WTC11 (cell line): Measurements from ENCODE around the gene INPP5E. TPM values are rescaled to one million over a fixed set of nuclear protein-coding genes. Genes with fewer than 3 reads are reported as not detected.

Source experiments
- ATAC-seq: fragments of 200-7000 bp; cut with Tn5 transposase; 2 replicates; pipeline ENCODE4 v1.10.0; 2021; ENCODE audit warnings: mild to moderate bottlenecking, moderate library complexity
- CTCF ChIA-PET: fragments of 300-600 bp; sonication (Branson Sonifier 250); formaldehyde crosslinking; loops from one replicate; lab custom pipeline; 2021; ENCODE audit warnings: antibody characterized with exemption; lab: Charles Lee
- POLR2A ChIA-PET: fragments of 350-600 bp; sonication (Branson Sonifier 250); formaldehyde crosslinking; loops from one replicate; lab custom pipeline; 2021; ENCODE audit warnings: antibody characterized with exemption; lab: Charles Lee
- DNase-seq: peaks from one replicate; pipeline ENCODE4 v3.0.0; 2021; ENCODE audit warnings: low spot score
- H3K27ac Mint-ChIP-seq: 2 replicates; pipeline ENCODE4 v1.8.0; 2021; ENCODE audit warnings: mixed read lengths
- H3K27me3 Mint-ChIP-seq: 2 replicates; pipeline ENCODE4 v1.8.0; 2021; ENCODE audit warnings: low read depth, mild to moderate bottlenecking, moderate library complexity, mixed read lengths
- H3K36me3 Mint-ChIP-seq: 2 replicates; pipeline ENCODE4 v1.8.0; 2021; ENCODE audit warnings: mixed read lengths
- H3K4me1 Mint-ChIP-seq: 2 replicates; pipeline ENCODE4 v1.8.0; 2022; ENCODE audit warnings: mixed read lengths
- H3K4me3 Mint-ChIP-seq: 2 replicates; pipeline ENCODE4 v1.8.0; 2021; ENCODE audit warnings: mild to moderate bottlenecking, moderate library complexity, mixed read lengths
- H3K9me3 Mint-ChIP-seq: 2 replicates; pipeline ENCODE4 v1.8.0; 2021; ENCODE audit warnings: mixed read lengths
- ELF4 ChIP-seq: sonication (generic); formaldehyde crosslinking; IDR thresholded peaks from 2 replicates; pipeline ENCODE4 v1.8.1; 2022; ENCODE audit warnings: low read depth, mild to moderate bottlenecking, moderate library complexity, missing genetic modification reagents
- ESRRA ChIP-seq: sonication (generic); formaldehyde crosslinking; IDR thresholded peaks from 2 replicates; pipeline ENCODE4 v1.8.1; 2022; ENCODE audit warnings: mild to moderate bottlenecking, missing genetic modification reagents, borderline replicate concordance
- JAZF1 ChIP-seq: fragments of 250-450 bp; sonication (Bioruptor Pico); IDR thresholded peaks from 2 replicates; pipeline ENCODE4 v1.9.0; 2021; ENCODE audit warnings: moderate library complexity, mild to moderate bottlenecking, inconsistent platforms
- MYBL2 ChIP-seq: sonication (generic); formaldehyde crosslinking; IDR thresholded peaks from 2 replicates; pipeline ENCODE4 v1.8.1; 2023; ENCODE audit warnings: mild to moderate bottlenecking, moderate library complexity, missing genetic modification reagents
- NR2C2 ChIP-seq: sonication (generic); formaldehyde crosslinking; IDR thresholded peaks from 2 replicates; pipeline ENCODE4 v1.8.0; 2022; ENCODE audit warnings: mild to moderate bottlenecking, missing genetic modification reagents
- RELA ChIP-seq: sonication (generic); formaldehyde crosslinking; IDR thresholded peaks from 2 replicates; pipeline ENCODE4 v1.8.1; 2022; ENCODE audit warnings: missing genetic modification reagents, mild to moderate bottlenecking, borderline replicate concordance
- SOX15 ChIP-seq: fragments of 250-450 bp; sonication (Bioruptor Pico); IDR thresholded peaks from 2 replicates; pipeline ENCODE4 v1.9.0; 2021; ENCODE audit warnings: mild to moderate bottlenecking
- TCF7 ChIP-seq: sonication (generic); formaldehyde crosslinking; IDR thresholded peaks from 2 replicates; pipeline ENCODE4 v1.8.0; 2022; ENCODE audit warnings: mild to moderate bottlenecking, low read depth, missing genetic modification reagents, moderate library complexity
- TEAD1 ChIP-seq: sonication (generic); formaldehyde crosslinking; IDR thresholded peaks from 2 replicates; pipeline ENCODE4 v1.8.0; 2022; ENCODE audit warnings: mild to moderate bottlenecking, missing genetic modification reagents
- ZNF232 ChIP-seq: sonication (generic); formaldehyde crosslinking; IDR thresholded peaks from 2 replicates; pipeline ENCODE4 v1.8.0; 2022; ENCODE audit warnings: mild to moderate bottlenecking, missing genetic modification reagents
- ZNF396 ChIP-seq: fragments of 250-450 bp; sonication (Bioruptor Pico); IDR thresholded peaks from 2 replicates; pipeline ENCODE4 v1.8.0; 2021; ENCODE audit warnings: mild to moderate bottlenecking, moderate library complexity, borderline replicate concordance
- total RNA-seq: library from RNA; stranded (reverse); gene quantifications from 3 replicates; pipeline ENCODE4 v1.2.3, GENCODE V29; 2021
- TF ChIP-seq, protein P1 (sequence below): fragments of 250-450 bp; sonication (Bioruptor Pico); IDR thresholded peaks from 2 replicates; pipeline ENCODE4 v1.9.0; 2021; ENCODE audit warnings: mild to moderate bottlenecking, borderline replicate concordance
- TF ChIP-seq, protein P2 (sequence below): sonication (generic); formaldehyde crosslinking; IDR thresholded peaks from 2 replicates; pipeline ENCODE4 v1.8.1; 2023; ENCODE audit warnings: mild to moderate bottlenecking, missing genetic modification reagents, moderate library complexity
- TF ChIP-seq, protein P3 (sequence below): fragments of 250-450 bp; sonication (Bioruptor Pico); IDR thresholded peaks from 2 replicates; pipeline ENCODE4 v1.8.0; 2021; ENCODE audit warnings: mild to moderate bottlenecking
- TF ChIP-seq, protein P4 (sequence below): sonication (generic); formaldehyde crosslinking; IDR thresholded peaks from 2 replicates; pipeline ENCODE4 v1.8.0; 2022; ENCODE audit warnings: mild to moderate bottlenecking, missing genetic modification reagents
- TF ChIP-seq, protein P5 (sequence below): sonication (generic); formaldehyde crosslinking; IDR thresholded peaks from 2 replicates; pipeline ENCODE4 v1.8.1; 2023; ENCODE audit warnings: mild to moderate bottlenecking, moderate library complexity, missing genetic modification reagents
- TF ChIP-seq, protein P6 (sequence below): fragments of 250-450 bp; sonication (Bioruptor Pico); conservative IDR thresholded peaks from 2 replicates; pipeline ENCODE4 v1.9.0; 2021; ENCODE audit warnings: mild to moderate bottlenecking
- TF ChIP-seq, protein P7 (sequence below): sonication (generic); formaldehyde crosslinking; IDR thresholded peaks from 2 replicates; pipeline ENCODE4 v1.8.0; 2022; ENCODE audit warnings: mild to moderate bottlenecking, missing genetic modification reagents

Gene INPP5E
- total RNA-seq, 1 experiment from 2014 or later: 24.0 TPM

DNA sequence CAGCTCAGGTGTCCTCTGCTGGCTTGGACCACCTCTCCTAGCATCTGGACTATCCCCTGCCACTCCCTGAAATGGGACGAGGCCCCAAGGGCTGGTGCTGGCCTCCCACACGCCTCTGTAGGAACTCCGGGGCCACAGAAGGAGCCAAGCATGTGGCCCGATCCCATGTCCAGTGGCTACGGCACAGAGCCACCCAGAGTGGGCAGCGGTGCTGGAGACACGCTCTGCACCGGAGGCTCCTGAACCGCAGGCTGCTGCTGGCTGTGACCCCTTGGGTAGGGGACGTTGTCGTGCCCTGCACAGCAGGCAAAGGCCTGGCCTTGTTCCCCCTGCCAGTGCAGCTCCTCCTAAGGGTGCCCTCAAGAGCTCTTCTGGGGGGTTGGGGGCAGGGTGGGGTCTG is 59.8 kb downstream of the INPP5E start:
- CTCF ChIA-PET: no interaction called here
- POLR2A ChIA-PET: no interaction called here
- Mint-ChIP-seq H3K9me3 (no peaks in the 10 kb centered on the region), H3K36me3 (peaks cover 11% of the 10 kb centered on the region), H3K27me3 (no peaks in the 10 kb centered on the region), H3K27ac (no peak overlapping the region), H3K4me1 (no peaks in the 10 kb centered on the region), H3K4me3 (no peak overlapping the region)
- TF ChIP-seq, protein P1, sequence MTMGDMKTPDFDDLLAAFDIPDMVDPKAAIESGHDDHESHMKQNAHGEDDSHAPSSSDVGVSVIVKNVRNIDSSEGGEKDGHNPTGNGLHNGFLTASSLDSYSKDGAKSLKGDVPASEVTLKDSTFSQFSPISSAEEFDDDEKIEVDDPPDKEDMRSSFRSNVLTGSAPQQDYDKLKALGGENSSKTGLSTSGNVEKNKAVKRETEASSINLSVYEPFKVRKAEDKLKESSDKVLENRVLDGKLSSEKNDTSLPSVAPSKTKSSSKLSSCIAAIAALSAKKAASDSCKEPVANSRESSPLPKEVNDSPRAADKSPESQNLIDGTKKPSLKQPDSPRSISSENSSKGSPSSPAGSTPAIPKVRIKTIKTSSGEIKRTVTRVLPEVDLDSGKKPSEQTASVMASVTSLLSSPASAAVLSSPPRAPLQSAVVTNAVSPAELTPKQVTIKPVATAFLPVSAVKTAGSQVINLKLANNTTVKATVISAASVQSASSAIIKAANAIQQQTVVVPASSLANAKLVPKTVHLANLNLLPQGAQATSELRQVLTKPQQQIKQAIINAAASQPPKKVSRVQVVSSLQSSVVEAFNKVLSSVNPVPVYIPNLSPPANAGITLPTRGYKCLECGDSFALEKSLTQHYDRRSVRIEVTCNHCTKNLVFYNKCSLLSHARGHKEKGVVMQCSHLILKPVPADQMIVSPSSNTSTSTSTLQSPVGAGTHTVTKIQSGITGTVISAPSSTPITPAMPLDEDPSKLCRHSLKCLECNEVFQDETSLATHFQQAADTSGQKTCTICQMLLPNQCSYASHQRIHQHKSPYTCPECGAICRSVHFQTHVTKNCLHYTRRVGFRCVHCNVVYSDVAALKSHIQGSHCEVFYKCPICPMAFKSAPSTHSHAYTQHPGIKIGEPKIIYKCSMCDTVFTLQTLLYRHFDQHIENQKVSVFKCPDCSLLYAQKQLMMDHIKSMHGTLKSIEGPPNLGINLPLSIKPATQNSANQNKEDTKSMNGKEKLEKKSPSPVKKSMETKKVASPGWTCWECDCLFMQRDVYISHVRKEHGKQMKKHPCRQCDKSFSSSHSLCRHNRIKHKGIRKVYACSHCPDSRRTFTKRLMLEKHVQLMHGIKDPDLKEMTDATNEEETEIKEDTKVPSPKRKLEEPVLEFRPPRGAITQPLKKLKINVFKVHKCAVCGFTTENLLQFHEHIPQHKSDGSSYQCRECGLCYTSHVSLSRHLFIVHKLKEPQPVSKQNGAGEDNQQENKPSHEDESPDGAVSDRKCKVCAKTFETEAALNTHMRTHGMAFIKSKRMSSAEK (CRISPR knock-in tag): no peak
- TF ChIP-seq, protein P2, sequence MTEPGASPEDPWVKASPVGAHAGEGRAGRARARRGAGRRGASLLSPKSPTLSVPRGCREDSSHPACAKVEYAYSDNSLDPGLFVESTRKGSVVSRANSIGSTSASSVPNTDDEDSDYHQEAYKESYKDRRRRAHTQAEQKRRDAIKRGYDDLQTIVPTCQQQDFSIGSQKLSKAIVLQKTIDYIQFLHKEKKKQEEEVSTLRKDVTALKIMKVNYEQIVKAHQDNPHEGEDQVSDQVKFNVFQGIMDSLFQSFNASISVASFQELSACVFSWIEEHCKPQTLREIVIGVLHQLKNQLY (CRISPR knock-in tag): no peak
- TF ChIP-seq SOX15 (CRISPR knock-in tag) (no peak), TEAD1 (CRISPR knock-in tag) (no peak)
- no peak for ATAC-seq
- DNase-seq: no peak

DNA sequence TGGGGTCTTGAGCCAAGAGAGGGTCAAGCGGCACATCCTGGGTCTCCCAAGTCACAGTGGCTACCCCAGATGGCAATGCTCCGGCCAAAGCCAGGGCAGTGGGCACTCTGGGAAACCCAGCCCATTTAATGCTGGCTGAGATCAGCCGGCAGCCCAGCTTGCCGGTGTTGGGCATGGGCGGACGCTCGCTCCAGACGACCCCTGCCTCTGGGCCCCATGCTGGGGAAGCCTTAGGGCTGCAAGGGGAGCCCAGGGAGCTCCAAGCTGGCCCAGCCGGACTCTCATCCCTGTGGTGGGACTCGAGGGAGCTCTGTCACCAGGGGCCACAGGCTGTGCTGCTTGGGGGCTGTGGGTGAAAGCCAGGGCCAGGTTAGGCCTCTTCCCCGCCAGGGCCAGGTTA is 60.2 kb downstream of the INPP5E start:
- no peaks in the 10 kb centered on the region for H3K4me1 Mint-ChIP-seq
- DNase-seq: no peak
- no peak overlapping the region for H3K4me3 Mint-ChIP-seq
- H3K27ac Mint-ChIP-seq: no peak overlapping the region
- ChIA-PET CTCF (interaction anchor here (1.0 kb wide), 1 partner anchor 15 kb away, joined by 3 read pairs; no protein-coding TSS in a partner anchor), POLR2A (no interaction called here)
- H3K27me3 Mint-ChIP-seq: no peaks in the 10 kb centered on the region
- H3K36me3 Mint-ChIP-seq: peaks cover 6% of the 10 kb centered on the region
- ATAC-seq: no peak
- H3K9me3 Mint-ChIP-seq: no peaks in the 10 kb centered on the region
- no peak for TF ChIP-seq ZNF396 (CRISPR knock-in tag)
- TF ChIP-seq, protein P1 (CRISPR knock-in tag): no peak
- TF ChIP-seq MYBL2 (CRISPR knock-in tag): no peak
- TF ChIP-seq JAZF1 (CRISPR knock-in tag): no peak
- TF ChIP-seq, protein P3, sequence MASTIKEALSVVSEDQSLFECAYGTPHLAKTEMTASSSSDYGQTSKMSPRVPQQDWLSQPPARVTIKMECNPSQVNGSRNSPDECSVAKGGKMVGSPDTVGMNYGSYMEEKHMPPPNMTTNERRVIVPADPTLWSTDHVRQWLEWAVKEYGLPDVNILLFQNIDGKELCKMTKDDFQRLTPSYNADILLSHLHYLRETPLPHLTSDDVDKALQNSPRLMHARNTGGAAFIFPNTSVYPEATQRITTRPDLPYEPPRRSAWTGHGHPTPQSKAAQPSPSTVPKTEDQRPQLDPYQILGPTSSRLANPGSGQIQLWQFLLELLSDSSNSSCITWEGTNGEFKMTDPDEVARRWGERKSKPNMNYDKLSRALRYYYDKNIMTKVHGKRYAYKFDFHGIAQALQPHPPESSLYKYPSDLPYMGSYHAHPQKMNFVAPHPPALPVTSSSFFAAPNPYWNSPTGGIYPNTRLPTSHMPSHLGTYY (CRISPR knock-in tag): no peak
- no peak for TF ChIP-seq ESRRA (CRISPR knock-in tag)
- TF ChIP-seq TCF7 (CRISPR knock-in tag): no peak
- TF ChIP-seq, protein P4, sequence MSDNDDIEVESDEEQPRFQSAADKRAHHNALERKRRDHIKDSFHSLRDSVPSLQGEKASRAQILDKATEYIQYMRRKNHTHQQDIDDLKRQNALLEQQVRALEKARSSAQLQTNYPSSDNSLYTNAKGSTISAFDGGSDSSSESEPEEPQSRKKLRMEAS (CRISPR knock-in tag): no peak
- TF ChIP-seq ZNF232 (CRISPR knock-in tag): no peak
- TF ChIP-seq, protein P5, sequence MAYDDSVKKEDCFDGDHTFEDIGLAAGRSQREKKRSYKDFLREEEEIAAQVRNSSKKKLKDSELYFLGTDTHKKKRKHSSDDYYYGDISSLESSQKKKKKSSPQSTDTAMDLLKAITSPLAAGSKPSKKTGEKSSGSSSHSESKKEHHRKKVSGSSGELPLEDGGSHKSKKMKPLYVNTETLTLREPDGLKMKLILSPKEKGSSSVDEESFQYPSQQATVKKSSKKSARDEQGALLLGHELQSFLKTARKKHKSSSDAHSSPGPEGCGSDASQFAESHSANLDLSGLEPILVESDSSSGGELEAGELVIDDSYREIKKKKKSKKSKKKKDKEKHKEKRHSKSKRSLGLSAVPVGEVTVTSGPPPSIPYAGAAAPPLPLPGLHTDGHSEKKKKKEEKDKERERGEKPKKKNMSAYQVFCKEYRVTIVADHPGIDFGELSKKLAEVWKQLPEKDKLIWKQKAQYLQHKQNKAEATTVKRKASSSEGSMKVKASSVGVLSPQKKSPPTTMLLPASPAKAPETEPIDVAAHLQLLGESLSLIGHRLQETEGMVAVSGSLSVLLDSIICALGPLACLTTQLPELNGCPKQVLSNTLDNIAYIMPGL (CRISPR knock-in tag): no peak
- no peak for TF ChIP-seq RELA (CRISPR knock-in tag)
- TF ChIP-seq NR2C2 (CRISPR knock-in tag): no peak
- TF ChIP-seq ELF4 (CRISPR knock-in tag): no peak
- TF ChIP-seq, protein P6, sequence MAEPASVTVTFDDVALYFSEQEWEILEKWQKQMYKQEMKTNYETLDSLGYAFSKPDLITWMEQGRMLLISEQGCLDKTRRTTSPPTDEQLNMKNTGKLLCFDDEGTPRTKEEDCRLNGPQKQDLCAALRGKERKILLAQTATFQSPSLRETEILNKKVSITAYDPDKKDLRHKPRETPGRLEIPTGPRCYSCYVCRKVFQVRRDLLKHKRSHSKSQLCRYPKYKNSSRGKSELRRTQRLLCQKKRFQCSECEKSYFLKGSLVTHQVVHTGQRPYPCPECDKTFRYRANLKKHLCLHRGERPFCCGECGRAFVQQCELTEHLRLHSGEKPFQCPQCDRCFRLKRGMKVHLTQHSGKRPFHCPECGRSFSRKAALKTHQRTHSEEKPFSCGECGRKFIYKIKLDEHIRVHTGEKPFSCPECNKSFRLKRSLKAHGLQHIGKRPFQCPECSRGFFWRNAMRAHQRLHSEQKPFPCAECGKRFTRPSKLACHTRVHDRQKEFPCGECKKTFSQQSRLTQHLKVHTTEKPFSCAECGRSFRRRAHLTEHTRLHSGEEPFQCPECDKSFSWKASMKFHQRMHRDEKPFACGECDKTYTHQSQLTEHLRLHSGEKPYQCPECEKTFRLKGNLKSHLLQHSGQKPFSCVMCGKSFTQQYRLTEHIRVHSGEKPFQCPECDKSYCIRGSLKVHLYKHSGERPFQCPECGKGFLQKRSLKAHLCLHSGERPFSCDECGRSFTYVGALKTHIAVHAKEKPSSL (CRISPR knock-in tag): no peak
- TF ChIP-seq, protein P7, sequence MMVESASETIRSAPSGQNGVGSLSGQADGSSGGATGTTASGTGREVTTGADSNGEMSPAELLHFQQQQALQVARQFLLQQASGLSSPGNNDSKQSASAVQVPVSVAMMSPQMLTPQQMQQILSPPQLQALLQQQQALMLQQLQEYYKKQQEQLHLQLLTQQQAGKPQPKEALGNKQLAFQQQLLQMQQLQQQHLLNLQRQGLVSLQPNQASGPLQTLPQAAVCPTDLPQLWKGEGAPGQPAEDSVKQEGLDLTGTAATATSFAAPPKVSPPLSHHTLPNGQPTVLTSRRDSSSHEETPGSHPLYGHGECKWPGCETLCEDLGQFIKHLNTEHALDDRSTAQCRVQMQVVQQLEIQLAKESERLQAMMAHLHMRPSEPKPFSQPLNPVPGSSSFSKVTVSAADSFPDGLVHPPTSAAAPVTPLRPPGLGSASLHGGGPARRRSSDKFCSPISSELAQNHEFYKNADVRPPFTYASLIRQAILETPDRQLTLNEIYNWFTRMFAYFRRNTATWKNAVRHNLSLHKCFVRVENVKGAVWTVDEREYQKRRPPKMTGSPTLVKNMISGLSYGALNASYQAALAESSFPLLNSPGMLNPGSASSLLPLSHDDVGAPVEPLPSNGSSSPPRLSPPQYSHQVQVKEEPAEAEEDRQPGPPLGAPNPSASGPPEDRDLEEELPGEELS (CRISPR knock-in tag): no peak
